WTC11 (cell line): ENCODE results near the gene HPS5. TPM values are rescaled to one million over a fixed set of nuclear protein-coding genes. Genes with fewer than 3 reads are reported as not detected.

ENCODE experiments used
- ATAC-seq: fragments of 200-7000 bp; cut with Tn5 transposase; 2 replicates; pipeline ENCODE4 v1.10.0; 2021; ENCODE audit warnings: mild to moderate bottlenecking, moderate library complexity
- CTCF ChIA-PET: fragments of 300-600 bp; sonication (Branson Sonifier 250); formaldehyde crosslinking; loops from one replicate; lab custom pipeline; 2021; ENCODE audit warnings: antibody characterized with exemption; lab: Charles Lee
- POLR2A ChIA-PET: fragments of 350-600 bp; sonication (Branson Sonifier 250); formaldehyde crosslinking; loops from one replicate; lab custom pipeline; 2021; ENCODE audit warnings: antibody characterized with exemption; lab: Charles Lee
- DNase-seq: peaks from one replicate; pipeline ENCODE4 v3.0.0; 2021; ENCODE audit warnings: low spot score
- H3K27ac Mint-ChIP-seq: 2 replicates; pipeline ENCODE4 v1.8.0; 2021; ENCODE audit warnings: mixed read lengths
- H3K27me3 Mint-ChIP-seq: 2 replicates; pipeline ENCODE4 v1.8.0; 2021; ENCODE audit warnings: low read depth, mild to moderate bottlenecking, moderate library complexity, mixed read lengths
- H3K36me3 Mint-ChIP-seq: 2 replicates; pipeline ENCODE4 v1.8.0; 2021; ENCODE audit warnings: mixed read lengths
- H3K4me1 Mint-ChIP-seq: 2 replicates; pipeline ENCODE4 v1.8.0; 2022; ENCODE audit warnings: mixed read lengths
- H3K4me3 Mint-ChIP-seq: 2 replicates; pipeline ENCODE4 v1.8.0; 2021; ENCODE audit warnings: mild to moderate bottlenecking, moderate library complexity, mixed read lengths
- H3K9me3 Mint-ChIP-seq: 2 replicates; pipeline ENCODE4 v1.8.0; 2021; ENCODE audit warnings: mixed read lengths
- ATF6 ChIP-seq: sonication (generic); formaldehyde crosslinking; IDR thresholded peaks from 2 replicates; pipeline ENCODE4 v1.8.1; 2023; ENCODE audit warnings: mild to moderate bottlenecking, missing genetic modification reagents
- CBFB ChIP-seq: sonication (generic); formaldehyde crosslinking; IDR thresholded peaks from 2 replicates; pipeline ENCODE4 v1.8.1; 2022; ENCODE audit warnings: mild to moderate bottlenecking, low read depth, missing genetic modification reagents
- HMGA2 ChIP-seq: fragments of 250-450 bp; sonication (Bioruptor Pico); IDR thresholded peaks from 2 replicates; pipeline ENCODE4 v1.4.0; 2021; ENCODE audit warnings: mild to moderate bottlenecking, moderate library complexity
- IRF1 ChIP-seq: sonication (generic); formaldehyde crosslinking; IDR thresholded peaks from 2 replicates; pipeline ENCODE4 v1.8.0; 2023; ENCODE audit warnings: missing genetic modification reagents
- JAZF1 ChIP-seq: fragments of 250-450 bp; sonication (Bioruptor Pico); IDR thresholded peaks from 2 replicates; pipeline ENCODE4 v1.9.0; 2021; ENCODE audit warnings: moderate library complexity, mild to moderate bottlenecking, inconsistent platforms
- JUN ChIP-seq: sonication (generic); formaldehyde crosslinking; IDR thresholded peaks from 2 replicates; pipeline ENCODE4 v1.8.0; 2023; ENCODE audit warnings: mild to moderate bottlenecking, missing genetic modification reagents
- NR1H2 ChIP-seq: sonication (generic); formaldehyde crosslinking; IDR thresholded peaks from 2 replicates; pipeline ENCODE4 v1.9.0; 2021; ENCODE audit warnings: mild to moderate bottlenecking, moderate library complexity, missing genetic modification reagents
- NR3C1 ChIP-seq: sonication (generic); formaldehyde crosslinking; conservative IDR thresholded peaks from 2 replicates; pipeline ENCODE4 v1.8.1; 2023; ENCODE audit warnings: low read depth, mild to moderate bottlenecking, missing genetic modification reagents
- SMAD4 ChIP-seq: sonication (generic); formaldehyde crosslinking; IDR thresholded peaks from 2 replicates; pipeline ENCODE4 v1.8.0; 2022; ENCODE audit warnings: mild to moderate bottlenecking, missing genetic modification reagents
- TEAD1 ChIP-seq: sonication (generic); formaldehyde crosslinking; IDR thresholded peaks from 2 replicates; pipeline ENCODE4 v1.8.0; 2022; ENCODE audit warnings: mild to moderate bottlenecking, missing genetic modification reagents
- TEAD4 ChIP-seq: sonication (generic); formaldehyde crosslinking; IDR thresholded peaks from 2 replicates; pipeline ENCODE4 v1.8.0; 2022; ENCODE audit warnings: mild to moderate bottlenecking, missing genetic modification reagents
- USF1 ChIP-seq: sonication (generic); formaldehyde crosslinking; IDR thresholded peaks from 2 replicates; pipeline ENCODE4 v1.8.0; 2022; ENCODE audit warnings: mild to moderate bottlenecking, missing genetic modification reagents
- ZNF232 ChIP-seq: sonication (generic); formaldehyde crosslinking; IDR thresholded peaks from 2 replicates; pipeline ENCODE4 v1.8.0; 2022; ENCODE audit warnings: mild to moderate bottlenecking, missing genetic modification reagents
- ZNF263 ChIP-seq: sonication (generic); formaldehyde crosslinking; IDR thresholded peaks from 2 replicates; pipeline ENCODE4 v1.8.1; 2022; ENCODE audit warnings: low read depth, mild to moderate bottlenecking, moderate library complexity, missing genetic modification reagents
- total RNA-seq: library from RNA; stranded (reverse); gene quantifications from 3 replicates; pipeline ENCODE4 v1.2.3, GENCODE V29; 2021
- TF ChIP-seq, protein P1 (sequence below): sonication (generic); formaldehyde crosslinking; IDR thresholded peaks from 2 replicates; pipeline ENCODE4 v1.8.1; 2023; ENCODE audit warnings: mild to moderate bottlenecking, missing genetic modification reagents, moderate library complexity
- TF ChIP-seq, protein P2 (sequence below): fragments of 250-450 bp; sonication (Bioruptor Pico); IDR thresholded peaks from 2 replicates; pipeline ENCODE4 v1.9.0; 2021; ENCODE audit warnings: mild to moderate bottlenecking, borderline replicate concordance
- TF ChIP-seq, protein P3 (sequence below): fragments of 250-450 bp; sonication (Bioruptor Pico); conservative IDR thresholded peaks from 2 replicates; pipeline ENCODE4 v1.9.0; 2021; ENCODE audit warnings: mild to moderate bottlenecking
- TF ChIP-seq, protein P4 (sequence below): sonication (generic); formaldehyde crosslinking; IDR thresholded peaks from 2 replicates; pipeline ENCODE4 v1.8.0; 2022; ENCODE audit warnings: missing genetic modification reagents

Gene HPS5
- total RNA-seq, 1 experiment from 2014 or later: 14.9 TPM

DNA sequence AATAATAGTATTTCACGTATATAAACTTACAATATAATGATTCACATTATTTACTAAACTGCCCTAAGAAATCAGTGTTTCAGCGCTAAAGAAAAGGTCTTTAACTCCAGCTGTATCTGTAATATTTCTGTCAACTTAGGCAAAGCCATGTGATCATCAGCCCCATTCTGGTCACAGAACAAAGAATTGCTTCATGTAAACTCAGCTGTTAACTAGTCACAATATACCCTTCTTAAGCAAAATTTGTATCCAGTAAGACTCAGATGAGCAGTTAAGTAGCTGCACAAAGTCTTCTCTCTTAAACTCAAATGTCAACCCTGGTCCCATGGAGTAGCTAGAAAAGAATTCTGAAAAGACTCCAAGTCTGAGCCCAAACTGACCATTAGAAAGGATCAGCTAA, 26.6 kb downstream of the HPS5 start (continued):
- no peak for TF ChIP-seq USF1 (CRISPR knock-in tag)
- no peak for TF ChIP-seq CBFB (CRISPR knock-in tag)
- TF ChIP-seq SMAD4: no peak
- TF ChIP-seq ZNF263 (CRISPR knock-in tag): no peak
- no peak for TF ChIP-seq JUN (CRISPR knock-in tag)
- TF ChIP-seq JAZF1: no peak
- TF ChIP-seq, protein P1, sequence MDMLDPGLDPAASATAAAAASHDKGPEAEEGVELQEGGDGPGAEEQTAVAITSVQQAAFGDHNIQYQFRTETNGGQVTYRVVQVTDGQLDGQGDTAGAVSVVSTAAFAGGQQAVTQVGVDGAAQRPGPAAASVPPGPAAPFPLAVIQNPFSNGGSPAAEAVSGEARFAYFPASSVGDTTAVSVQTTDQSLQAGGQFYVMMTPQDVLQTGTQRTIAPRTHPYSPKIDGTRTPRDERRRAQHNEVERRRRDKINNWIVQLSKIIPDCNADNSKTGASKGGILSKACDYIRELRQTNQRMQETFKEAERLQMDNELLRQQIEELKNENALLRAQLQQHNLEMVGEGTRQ (CRISPR knock-in tag): no peak

GRCh38 chr11:18294862-18295261, 27.1 kb downstream of the HPS5 start:
- no peaks in the 10 kb centered on the region for H3K4me1 Mint-ChIP-seq
- H3K36me3 Mint-ChIP-seq: peaks cover 80% of the 10 kb centered on the region
- ChIA-PET POLR2A (no interaction called here), CTCF (interaction anchor here (1.4 kb wide), 1 partner anchor 179 kb away, joined by 3 read pairs; no protein-coding TSS in a partner anchor)
- ATAC-seq: no peak
- no peaks in the 10 kb centered on the region for H3K9me3 Mint-ChIP-seq
- TF ChIP-seq, protein P2, sequence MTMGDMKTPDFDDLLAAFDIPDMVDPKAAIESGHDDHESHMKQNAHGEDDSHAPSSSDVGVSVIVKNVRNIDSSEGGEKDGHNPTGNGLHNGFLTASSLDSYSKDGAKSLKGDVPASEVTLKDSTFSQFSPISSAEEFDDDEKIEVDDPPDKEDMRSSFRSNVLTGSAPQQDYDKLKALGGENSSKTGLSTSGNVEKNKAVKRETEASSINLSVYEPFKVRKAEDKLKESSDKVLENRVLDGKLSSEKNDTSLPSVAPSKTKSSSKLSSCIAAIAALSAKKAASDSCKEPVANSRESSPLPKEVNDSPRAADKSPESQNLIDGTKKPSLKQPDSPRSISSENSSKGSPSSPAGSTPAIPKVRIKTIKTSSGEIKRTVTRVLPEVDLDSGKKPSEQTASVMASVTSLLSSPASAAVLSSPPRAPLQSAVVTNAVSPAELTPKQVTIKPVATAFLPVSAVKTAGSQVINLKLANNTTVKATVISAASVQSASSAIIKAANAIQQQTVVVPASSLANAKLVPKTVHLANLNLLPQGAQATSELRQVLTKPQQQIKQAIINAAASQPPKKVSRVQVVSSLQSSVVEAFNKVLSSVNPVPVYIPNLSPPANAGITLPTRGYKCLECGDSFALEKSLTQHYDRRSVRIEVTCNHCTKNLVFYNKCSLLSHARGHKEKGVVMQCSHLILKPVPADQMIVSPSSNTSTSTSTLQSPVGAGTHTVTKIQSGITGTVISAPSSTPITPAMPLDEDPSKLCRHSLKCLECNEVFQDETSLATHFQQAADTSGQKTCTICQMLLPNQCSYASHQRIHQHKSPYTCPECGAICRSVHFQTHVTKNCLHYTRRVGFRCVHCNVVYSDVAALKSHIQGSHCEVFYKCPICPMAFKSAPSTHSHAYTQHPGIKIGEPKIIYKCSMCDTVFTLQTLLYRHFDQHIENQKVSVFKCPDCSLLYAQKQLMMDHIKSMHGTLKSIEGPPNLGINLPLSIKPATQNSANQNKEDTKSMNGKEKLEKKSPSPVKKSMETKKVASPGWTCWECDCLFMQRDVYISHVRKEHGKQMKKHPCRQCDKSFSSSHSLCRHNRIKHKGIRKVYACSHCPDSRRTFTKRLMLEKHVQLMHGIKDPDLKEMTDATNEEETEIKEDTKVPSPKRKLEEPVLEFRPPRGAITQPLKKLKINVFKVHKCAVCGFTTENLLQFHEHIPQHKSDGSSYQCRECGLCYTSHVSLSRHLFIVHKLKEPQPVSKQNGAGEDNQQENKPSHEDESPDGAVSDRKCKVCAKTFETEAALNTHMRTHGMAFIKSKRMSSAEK: no peak
- TF ChIP-seq ZNF263 (CRISPR knock-in tag) (no peak), IRF1 (CRISPR knock-in tag) (no peak), NR3C1 (CRISPR knock-in tag) (no peak), HMGA2 (CRISPR knock-in tag) (no peak), ZNF232 (CRISPR knock-in tag) (no peak), NR1H2 (no peak), ATF6 (CRISPR knock-in tag) (no peak), TEAD4 (CRISPR knock-in tag) (no peak), TEAD1 (no peak)
- TF ChIP-seq, protein P3, sequence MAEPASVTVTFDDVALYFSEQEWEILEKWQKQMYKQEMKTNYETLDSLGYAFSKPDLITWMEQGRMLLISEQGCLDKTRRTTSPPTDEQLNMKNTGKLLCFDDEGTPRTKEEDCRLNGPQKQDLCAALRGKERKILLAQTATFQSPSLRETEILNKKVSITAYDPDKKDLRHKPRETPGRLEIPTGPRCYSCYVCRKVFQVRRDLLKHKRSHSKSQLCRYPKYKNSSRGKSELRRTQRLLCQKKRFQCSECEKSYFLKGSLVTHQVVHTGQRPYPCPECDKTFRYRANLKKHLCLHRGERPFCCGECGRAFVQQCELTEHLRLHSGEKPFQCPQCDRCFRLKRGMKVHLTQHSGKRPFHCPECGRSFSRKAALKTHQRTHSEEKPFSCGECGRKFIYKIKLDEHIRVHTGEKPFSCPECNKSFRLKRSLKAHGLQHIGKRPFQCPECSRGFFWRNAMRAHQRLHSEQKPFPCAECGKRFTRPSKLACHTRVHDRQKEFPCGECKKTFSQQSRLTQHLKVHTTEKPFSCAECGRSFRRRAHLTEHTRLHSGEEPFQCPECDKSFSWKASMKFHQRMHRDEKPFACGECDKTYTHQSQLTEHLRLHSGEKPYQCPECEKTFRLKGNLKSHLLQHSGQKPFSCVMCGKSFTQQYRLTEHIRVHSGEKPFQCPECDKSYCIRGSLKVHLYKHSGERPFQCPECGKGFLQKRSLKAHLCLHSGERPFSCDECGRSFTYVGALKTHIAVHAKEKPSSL: no peak
- TF ChIP-seq, protein P4, sequence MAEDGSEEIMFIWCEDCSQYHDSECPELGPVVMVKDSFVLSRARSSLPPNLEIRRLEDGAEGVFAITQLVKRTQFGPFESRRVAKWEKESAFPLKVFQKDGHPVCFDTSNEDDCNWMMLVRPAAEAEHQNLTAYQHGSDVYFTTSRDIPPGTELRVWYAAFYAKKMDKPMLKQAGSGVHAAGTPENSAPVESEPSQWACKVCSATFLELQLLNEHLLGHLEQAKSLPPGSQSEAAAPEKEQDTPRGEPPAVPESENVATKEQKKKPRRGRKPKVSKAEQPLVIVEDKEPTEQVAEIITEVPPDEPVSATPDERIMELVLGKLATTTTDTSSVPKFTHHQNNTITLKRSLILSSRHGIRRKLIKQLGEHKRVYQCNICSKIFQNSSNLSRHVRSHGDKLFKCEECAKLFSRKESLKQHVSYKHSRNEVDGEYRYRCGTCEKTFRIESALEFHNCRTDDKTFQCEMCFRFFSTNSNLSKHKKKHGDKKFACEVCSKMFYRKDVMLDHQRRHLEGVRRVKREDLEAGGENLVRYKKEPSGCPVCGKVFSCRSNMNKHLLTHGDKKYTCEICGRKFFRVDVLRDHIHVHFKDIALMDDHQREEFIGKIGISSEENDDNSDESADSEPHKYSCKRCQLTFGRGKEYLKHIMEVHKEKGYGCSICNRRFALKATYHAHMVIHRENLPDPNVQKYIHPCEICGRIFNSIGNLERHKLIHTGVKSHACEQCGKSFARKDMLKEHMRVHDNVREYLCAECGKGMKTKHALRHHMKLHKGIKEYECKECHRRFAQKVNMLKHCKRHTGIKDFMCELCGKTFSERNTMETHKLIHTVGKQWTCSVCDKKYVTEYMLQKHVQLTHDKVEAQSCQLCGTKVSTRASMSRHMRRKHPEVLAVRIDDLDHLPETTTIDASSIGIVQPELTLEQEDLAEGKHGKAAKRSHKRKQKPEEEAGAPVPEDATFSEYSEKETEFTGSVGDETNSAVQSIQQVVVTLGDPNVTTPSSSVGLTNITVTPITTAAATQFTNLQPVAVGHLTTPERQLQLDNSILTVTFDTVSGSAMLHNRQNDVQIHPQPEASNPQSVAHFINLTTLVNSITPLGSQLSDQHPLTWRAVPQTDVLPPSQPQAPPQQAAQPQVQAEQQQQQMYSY (CRISPR knock-in tag): no peak
- DNase-seq: no peak
- no peaks in the 10 kb centered on the region for H3K27me3 Mint-ChIP-seq
- no peak overlapping the region for H3K27ac Mint-ChIP-seq
- no peak overlapping the region for H3K4me3 Mint-ChIP-seq
